HG03432 (cell line): ENCODE measurements around the gene FGF1.

Experiments used
- ATAC-seq: cut with Tn5 transposase; IDR thresholded peaks from one replicate; pipeline ENCODE4 v1.9.1; 2021; ENCODE audit warnings: mild to moderate bottlenecking, moderate library complexity; ENCODE audit not compliant: unreplicated experiment

Gene FGF1

GRCh38 chr5:142697356-142698255 is 11.7 kb upstream of the FGF1 start:
- no peak for ATAC-seq

GRCh38 chr5:142696379-142696778 is 10.5 kb upstream of the FGF1 start:
- no peak for ATAC-seq

- no peak for ATAC-seq
Observed at GRCh38 chr5:142694092-142694856, 8.4 kb upstream of the FGF1 start.

GRCh38 chr5:142692321-142692894 is 6.5 kb upstream of the FGF1 start:
- ATAC-seq: no peak

GRCh38 chr5:142690667-142691066 is 4.8 kb upstream of the FGF1 start:
- no peak for ATAC-seq

- no peak for ATAC-seq
Observed at GRCh38 chr5:142689081-142689480, 3.2 kb upstream of the FGF1 start.

GRCh38 chr5:142688281-142688989 is 2.5 kb upstream of the FGF1 start:
- ATAC-seq: no peak

- no peak for ATAC-seq
Observed at GRCh38 chr5:142686968-142687367, 1.1 kb upstream of the FGF1 start.

GRCh38 chr5:142686210-142686734 is 382 bp upstream of the FGF1 start:
- ATAC-seq: no peak

- ATAC-seq: no peak
Observed at GRCh38 chr5:142684508-142685041, 1.3 kb downstream of the FGF1 start.

GRCh38 chr5:142683881-142684505 is 1.9 kb downstream of the FGF1 start:
- no peak for ATAC-seq

GRCh38 chr5:142683116-142683515 is 2.8 kb downstream of the FGF1 start:
- no peak for ATAC-seq

GRCh38 chr5:142680605-142681259 is 5.2 kb downstream of the FGF1 start:
- ATAC-seq: no peak

GRCh38 chr5:142679744-142680143 is 6.1 kb downstream of the FGF1 start:
- ATAC-seq: no peak

GRCh38 chr5:142678529-142678928 is 7.4 kb downstream of the FGF1 start:
- no peak for ATAC-seq

GRCh38 chr5:142677198-142677597 is 8.7 kb downstream of the FGF1 start:
- no peak for ATAC-seq

- ATAC-seq: no peak
Observed at GRCh38 chr5:142676318-142676717, 9.6 kb downstream of the FGF1 start.

GRCh38 chr5:142674531-142675469 is 11.1 kb downstream of the FGF1 start:
- no peak for ATAC-seq
